Hippocampal formation (tissue), 2 donors: Measurements from ENCODE around the gene VCPKMT.

Experiments used
- DNase-seq, 2 donors: peaks; one replicate each; lab custom pipeline; 2025; lab: John Stamatoyannopoulos, UW

The VCPKMT gene

GRCh38 chr14:50116181-50116956 is at the start of gene VCPKMT:
Gene VCPKMT (minus strand): TSS chr14:50116572. CDS start chr14:50116552, 20 bp downstream.
- peak; percentile 85 to 89 for DNase-seq

GRCh38 chr14:50156111-50156510 is 39.7 kb upstream of the VCPKMT start:
- no peak for DNase-seq

DNA sequence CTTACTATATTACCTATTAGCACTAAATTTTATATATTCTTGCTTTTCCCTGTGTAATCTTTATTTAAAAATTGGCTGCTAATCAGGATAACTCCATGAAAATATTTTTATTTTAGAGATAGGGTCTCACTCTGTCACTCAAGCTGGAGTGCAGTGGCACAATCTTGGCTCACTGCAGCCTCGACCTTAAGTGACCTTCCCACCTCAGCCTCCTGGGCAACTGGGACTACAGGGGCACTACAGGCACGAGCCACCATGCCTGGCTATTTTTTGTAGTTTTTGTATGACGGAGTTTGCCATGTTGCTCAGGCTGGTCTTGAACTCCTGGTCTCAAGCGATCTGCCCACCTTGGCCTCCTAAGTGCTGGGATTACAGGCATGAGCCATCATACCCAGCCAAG is 32.4 kb upstream of the VCPKMT start:
- DNase-seq: no peak

- no peak for DNase-seq
Measured at GRCh38 chr14:50139192-50139591, 22.8 kb upstream of the VCPKMT start.

DNA sequence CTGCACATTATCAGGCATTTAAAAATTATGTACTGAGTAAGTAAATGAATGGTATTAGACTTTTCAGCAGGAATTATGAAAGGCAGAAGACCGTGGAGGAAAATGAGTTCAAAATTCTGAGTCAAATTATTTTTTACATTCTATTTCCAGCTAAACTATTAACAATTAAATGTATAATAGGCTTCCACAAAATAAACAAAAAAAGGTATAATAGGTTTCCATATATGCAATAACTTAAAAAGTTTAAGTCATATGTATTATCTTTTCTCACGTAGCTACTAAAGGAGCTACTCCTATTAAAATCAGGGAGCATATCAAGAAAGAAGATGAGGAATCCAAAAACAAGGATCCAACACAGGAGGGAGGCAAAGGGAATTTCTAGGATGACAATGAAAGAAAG is 11.4 kb upstream of the VCPKMT start:
- no peak for DNase-seq

DNA sequence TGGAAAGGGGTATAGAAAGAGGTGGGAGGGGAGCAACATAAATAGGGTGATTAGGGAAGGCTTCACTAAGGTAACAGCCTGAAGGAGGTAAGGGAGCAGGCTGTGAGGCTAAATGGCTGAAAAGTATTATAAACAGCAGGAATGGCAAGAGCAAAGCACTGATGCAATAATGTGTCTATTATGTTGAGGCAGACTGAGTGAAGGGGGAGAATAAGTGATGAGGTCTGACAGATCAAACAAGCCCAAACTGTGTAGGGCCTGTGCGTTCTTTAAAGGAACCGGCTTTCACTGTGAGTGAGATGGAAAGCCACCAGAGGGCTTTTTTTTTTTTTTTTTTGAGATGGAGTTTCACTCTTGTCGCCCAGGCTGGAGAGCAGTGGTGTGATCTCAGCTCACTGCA is 6.7 kb upstream of the VCPKMT start:
- DNase-seq: no peak

DNA sequence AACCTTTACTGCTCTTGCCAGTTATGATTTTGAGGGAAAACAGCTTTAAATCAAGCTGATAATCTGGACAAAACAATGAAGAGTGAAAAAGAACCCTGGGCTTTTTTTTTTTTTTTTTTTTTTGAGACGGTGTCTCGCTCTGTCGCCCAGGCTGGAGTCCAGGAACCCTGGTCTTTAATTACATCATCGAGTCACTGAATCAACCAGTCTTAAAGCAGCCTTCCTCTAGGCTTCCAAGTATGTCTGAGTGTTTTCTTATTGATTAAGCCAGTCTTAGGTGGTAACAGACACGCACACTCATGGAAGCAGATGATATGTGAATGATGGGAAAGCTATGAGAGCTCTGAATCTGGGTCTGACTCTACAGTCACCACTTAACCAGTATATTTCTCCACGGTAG is 5.9 kb upstream of the VCPKMT start:
- DNase-seq: no peak

DNA sequence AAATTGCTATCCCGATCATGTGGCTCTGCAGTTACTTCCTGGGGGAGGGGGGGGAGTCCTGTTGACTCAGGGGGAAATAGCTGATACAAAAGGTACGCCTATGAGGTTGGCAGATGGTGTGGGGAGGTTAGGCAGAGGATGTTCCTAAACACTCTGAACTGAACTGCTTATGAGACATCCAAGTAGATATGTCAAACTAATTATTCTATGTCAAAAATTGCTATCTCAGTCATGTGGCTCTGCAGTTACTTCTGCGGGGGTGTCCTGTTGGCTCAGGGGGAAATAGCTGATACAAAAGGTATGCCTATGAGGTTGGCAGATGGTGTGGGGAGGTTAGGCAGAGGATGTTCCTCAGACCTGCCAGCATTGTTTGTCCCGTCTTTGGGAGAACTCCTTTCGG is 5.1 kb upstream of the VCPKMT start:
- no peak for DNase-seq

DNA sequence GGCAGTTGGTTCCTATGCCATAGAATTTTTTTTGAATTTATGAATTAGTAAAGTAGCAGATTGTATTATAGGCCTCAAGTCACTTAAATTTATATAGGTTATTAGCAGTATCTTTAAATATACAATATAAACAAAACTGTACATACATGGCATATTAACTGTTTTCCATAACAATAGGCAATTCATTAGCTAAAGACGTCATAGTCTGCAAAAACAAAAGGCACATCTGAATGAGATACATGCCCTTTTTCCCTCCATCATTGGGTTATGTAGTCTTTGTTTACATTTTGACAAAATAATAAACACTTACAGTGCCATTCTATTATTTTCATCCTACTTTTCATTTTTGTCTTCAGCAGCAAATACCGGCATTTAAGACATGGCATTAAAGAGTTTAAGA is 1.1 kb upstream of the VCPKMT start:
- peak in 1 of 2 donors; percentile 64 for DNase-seq

DNA sequence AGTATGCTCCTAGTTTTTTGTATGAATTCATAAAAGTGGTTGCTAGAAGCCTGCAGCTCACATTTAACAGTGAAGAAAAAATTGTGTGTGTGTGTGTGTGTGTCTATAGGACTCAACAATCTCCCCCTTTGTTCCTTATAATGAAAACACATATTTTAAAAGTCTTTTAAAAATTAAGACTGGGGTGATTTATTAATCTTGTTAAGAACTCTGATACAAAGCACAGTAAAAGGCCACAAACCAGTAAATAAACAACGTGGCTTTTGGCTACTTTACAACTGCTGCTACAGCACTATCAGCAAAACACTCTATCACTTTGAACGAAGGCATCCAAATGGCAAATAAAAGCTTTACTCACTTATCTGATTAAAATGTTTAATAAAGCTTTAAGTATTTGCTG is 594 bp upstream of the VCPKMT start:
- peak in 1 of 2 donors; percentile 72 for DNase-seq

DNA sequence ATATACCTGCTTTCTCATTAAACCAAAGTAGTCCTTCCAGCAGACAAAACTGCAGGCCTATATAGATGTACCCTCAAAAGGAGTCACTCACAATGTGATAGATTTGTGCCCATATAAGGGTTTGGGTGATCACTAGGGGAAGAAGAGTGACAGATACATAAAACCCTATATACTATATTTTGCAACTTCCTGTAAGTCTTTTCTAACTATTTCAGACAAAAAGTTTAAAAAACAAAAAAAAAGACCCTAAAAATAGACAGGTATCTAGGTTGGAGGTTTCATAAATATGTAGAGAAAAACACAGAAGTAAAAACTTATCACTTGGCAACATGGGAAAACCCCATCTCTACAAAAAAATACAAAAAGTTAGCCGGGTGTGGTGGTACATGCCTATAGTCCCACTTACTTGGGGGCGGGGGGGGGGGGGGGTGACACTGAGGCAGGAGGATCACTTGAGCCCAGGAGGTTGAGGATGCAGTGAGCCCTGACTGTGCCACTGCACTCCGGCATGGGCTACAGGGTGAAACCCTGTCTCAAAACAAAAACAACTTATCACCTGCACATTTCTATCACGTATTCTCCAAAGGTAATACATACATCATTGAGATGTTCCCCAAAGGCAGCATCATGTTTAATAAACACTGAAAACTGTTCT is 2.9 kb downstream of the VCPKMT start:
- DNase-seq: no peak

DNA sequence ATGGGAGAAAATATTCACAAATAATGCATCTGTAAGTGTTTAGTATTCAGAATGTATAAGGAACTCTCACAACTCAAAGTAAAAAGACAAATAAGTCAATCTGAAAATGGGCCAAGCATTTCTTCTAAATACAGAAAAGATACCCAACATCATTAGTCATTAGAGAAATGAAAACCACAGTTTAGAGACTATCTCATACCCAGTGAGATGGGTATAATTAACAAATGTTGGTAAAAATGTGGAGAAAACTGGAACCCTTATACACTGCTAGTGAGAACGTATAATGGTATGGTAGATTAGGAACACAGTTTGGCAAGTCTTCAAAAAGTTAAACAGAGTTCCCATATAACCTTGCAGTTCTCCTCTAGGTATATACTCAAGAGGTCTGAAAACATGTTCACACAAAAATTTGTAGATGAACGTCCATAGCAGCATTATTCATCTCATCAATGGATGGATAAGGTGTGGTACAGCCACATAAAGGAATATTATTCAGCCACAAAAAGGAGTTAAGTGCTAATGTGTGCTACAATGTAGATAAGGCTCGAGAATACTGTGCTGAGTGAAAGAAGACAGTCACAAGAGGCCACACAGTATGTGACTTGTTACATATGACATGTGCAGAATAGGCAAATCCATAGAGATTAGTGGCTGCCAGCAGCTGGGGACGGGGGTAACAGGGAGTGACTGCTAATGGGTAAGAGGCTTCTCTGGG is 5.9 kb downstream of the VCPKMT start:
- DNase-seq: no peak

DNA sequence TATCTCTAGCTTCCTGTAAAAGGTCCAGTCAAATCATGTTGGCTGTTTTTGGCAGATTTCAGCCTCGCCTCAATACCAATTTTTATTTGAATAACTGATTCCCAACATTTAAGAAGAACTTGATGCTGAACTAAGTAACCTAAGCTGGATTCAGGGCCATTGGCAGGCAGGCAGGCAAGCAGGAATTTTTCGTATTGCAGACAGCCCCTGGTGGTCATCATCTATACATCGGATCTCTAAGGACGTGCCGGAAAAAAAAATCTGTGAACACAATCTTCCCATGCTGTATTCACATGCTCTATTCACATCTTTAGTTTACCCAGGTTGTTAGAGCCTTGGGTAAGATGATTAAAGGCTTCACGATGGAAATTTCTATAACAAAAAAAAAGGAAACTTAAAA is 7.0 kb downstream of the VCPKMT start:
- no peak for DNase-seq

DNA sequence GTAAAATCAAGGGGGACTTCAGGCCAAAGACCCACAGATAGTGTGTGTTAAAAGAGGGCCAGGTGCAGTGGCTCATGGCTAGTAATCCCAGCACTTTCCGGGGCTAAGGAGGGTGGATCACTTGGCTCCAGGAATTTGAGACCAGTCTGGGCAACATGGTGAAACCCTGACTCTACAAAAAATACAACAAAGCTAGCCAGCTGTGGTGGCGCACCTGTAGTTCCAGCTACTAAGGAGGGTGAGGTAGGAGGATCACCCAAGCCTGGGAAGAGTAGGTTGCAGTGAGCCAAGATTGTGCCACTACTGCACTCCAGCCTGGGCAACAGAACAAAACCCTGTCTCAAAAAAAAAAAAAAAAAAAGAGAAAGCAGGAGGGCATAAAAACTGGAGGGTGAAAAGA is 8.5 kb downstream of the VCPKMT start:
- DNase-seq: no peak

- no peak for DNase-seq
Measured at GRCh38 chr14:50106178-50106577, 10.2 kb downstream of the VCPKMT start.

- DNase-seq: no peak
Measured at GRCh38 chr14:50103558-50103957, 12.8 kb downstream of the VCPKMT start.

GRCh38 chr14:50101417-50101816 is 15.0 kb downstream of the VCPKMT start:
- DNase-seq: no peak

DNA sequence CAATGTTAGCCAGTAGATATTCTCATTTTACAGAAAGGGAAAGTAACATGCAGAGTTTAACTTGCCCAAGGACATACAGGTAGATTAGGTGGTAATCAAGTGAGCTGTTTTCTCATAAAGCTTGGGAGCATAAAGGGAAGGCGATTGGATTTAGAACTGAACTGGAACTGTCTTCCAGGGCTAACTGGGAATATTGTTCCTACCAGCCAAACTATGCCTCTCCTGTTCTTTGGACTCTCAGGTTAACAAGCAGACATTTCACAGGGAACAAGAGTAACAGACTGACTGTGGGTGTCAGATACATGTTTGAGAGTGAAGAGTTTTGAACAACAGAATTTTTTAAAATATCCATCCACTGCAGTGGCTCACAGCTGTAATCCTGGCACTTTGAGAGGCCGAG is 15.6 kb downstream of the VCPKMT start:
- DNase-seq: no peak

- DNase-seq: no peak
Measured at GRCh38 chr14:50099335-50099734, 17.0 kb downstream of the VCPKMT start.

DNA sequence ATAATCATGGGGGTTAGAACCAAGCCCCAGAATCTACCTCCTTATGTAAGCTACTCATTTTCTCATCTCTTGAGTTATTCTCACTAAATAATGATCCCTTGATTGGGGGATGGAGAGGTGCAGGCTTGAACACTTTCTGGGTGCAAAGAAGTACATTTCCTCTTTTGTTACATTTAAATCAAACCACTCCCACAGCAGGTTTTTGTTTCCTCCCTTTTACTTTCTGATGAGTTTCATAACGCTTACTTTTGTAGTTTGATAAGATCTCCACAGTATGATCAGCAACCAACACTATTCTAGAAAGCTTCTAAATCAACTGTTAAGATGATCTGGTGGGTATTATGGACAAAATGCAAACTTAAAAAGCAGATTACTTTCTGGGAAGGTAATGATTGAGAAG is 20.5 kb downstream of the VCPKMT start:
- DNase-seq: no peak

- no peak for DNase-seq
Measured at GRCh38 chr14:50094056-50094755, 22.2 kb downstream of the VCPKMT start.

- DNase-seq: no peak
Measured at GRCh38 chr14:50093496-50093895, 22.9 kb downstream of the VCPKMT start.
